Subcutaneous adipose tissue (tissue), 4 donors: ENCODE measurements around the gene TNFRSF6B. TPM values are rescaled to one million over a fixed set of nuclear protein-coding genes. Genes with fewer than 3 reads are reported as not detected.

Source experiments
- CTCF ChIP-seq: fragments of 450-650 bp; IDR thresholded peaks from one replicate; pipeline ENCODE4 v1.5.1; 2016; ENCODE audit warnings: low read depth, mild to moderate bottlenecking, control low read depth, antibody characterized with exemption, moderate library complexity
- total RNA-seq, 4 donors: library from RNA; depleted of rRNA; stranded (reverse); fragments of >200 nt; gene quantifications; one replicate each; pipeline ENCODE4 v1.1.0, GENCODE V29; 2016

Gene TNFRSF6B
- total RNA-seq, 4 donors from 2014 or later: 1.1 to 41.6 (median 10.8) TPM

DNA sequence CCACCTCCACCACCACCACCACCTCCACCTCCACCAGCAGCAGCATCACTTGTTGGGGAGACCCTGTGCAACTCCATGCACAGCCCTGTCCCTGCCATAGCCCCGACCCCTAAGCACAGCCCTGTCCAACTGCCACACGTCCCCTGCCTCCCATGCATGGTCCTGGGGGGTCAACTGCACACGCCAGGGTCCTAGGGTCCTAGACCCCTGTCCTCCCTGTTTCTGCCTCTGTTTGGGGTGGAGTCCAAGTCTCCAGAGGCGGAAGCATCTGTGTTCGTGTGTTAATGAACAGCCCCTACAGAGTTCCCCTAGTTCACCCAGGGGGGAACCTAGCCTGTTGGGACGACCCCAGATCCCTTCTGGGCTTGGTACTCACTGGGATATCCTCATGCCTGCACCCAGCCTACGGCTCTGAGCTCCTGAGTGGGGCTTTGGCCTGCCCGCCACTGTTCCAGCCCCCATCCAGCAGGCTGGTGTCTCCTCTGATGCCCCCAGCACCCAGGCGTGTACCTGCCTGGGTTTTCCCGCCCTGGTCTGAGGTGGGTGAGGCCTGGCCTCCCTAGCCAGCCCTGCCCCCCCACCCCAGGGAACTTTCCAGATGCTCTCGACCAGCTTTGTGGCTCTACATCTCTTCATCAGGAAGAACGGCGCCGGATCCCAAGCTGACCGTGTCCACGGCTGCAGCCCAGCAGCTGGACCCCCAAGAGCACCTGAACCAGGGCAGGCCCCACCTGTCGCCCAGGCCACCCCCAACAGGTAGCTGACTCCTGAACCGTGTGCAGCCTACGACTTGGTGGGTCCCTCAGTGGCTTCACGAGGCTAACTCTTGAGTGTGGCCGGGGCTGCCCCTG lies 2.5 kb upstream of the TNFRSF6B start:
- no peak for TF ChIP-seq CTCF

- no peak for TF ChIP-seq CTCF
Observed at GRCh38 chr20:63694584-63695423, 1.6 kb upstream of the TNFRSF6B start.

- TF ChIP-seq CTCF: no peak
Observed at GRCh38 chr20:63695424-63696305, 787 bp upstream of the TNFRSF6B start.

DNA sequence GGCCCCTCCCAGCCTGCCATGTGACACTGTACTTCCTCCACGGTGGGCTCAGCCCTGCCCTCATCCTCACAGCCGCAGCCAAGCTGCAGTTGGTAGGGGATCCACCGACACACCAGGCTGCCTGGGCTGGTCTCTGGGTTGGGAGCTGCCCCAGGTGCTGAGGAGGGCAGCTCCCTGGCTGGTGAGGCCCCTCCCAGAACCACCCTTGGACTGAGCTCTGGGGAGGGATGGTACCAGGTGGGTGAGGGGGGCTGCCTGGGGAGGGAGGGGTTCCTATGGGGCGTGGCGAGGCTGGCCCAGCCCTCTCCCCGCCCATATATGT lies 185 bp upstream of the TNFRSF6B start:
- TF ChIP-seq CTCF: no peak

GRCh38 chr20:63697357-63697867 lies 960 bp downstream of the TNFRSF6B start:
- no peak for TF ChIP-seq CTCF

GRCh38 chr20:63697868-63698545 lies 1.6 kb downstream of the TNFRSF6B start:
- no peak for TF ChIP-seq CTCF
